ENCODE measurements around the gene EXD3. TPM values are rescaled to one million over a fixed set of nuclear protein-coding genes. Genes with fewer than 3 reads are reported as not detected.
A peak's percentile ranks its signal among the peaks of the same experiment; 100 is the strongest.

Gene EXD3
- total RNA-seq, 4 donors from 2014 or later, result 2.8 to 16.8 (median 9.1) TPM

GRCh38 chr9:137435980-137436760 is 13.2 kb upstream of the EXD3 start:
- WGBS, 2 donors, result 46 to 67% methylated on average over 3 to 6 of the region's 42 CpGs
- H3K4me1 ChIP-seq, result peaks cover 6 to 27% (median 8%) of the 10 kb centered on the region in 3 donors
- H3K27me3 ChIP-seq, result peaks cover 0 to 58% (median 0%) of the 10 kb centered on the region in 4 donors
- DNase-seq, result no peak
- no peak overlapping the region for H3K27ac ChIP-seq
- TF ChIP-seq CTCF (IDR thresholded peaks at IDR 0.05) (no peak), POLR2A (IDR thresholded peaks at IDR 0.05) (no peak)
- H3K9me3 ChIP-seq, result no peaks in the 10 kb centered on the region
- H3K36me3 ChIP-seq, result no peaks in the 10 kb centered on the region
- peak overlapping the region in 1 of 4 donors; percentile 14 for H3K4me3 ChIP-seq
- intact Hi-C loops (cut with DNase I), result loop anchor here (10.0 kb wide), 1 partner anchor 141 kb away; no protein-coding TSS in a partner anchor

GRCh38 chr9:137435381-137435891 is 12.5 kb upstream of the EXD3 start:
- Histone ChIP-seq H3K9me3 (no peaks in the 10 kb centered on the region), H3K4me1 (peaks cover 6 to 27% (median 7%) of the 10 kb centered on the region in 3 donors), H3K36me3 (no peaks in the 10 kb centered on the region), H3K27me3 (peaks cover 0 to 62% (median 0%) of the 10 kb centered on the region in 4 donors), H3K4me3 (no peak overlapping the region), H3K27ac (no peak overlapping the region)
- WGBS, 2 donors, result 67 to 70% methylated on average over 1 to 7 of the region's 20 CpGs
- intact Hi-C loops (cut with DNase I), result loop anchor here (10.0 kb wide), 1 partner anchor 141 kb away; no protein-coding TSS in a partner anchor
- no peak for TF ChIP-seq CTCF (IDR thresholded peaks at IDR 0.05)
- no peak for DNase-seq

GRCh38 chr9:137434498-137435380 is 11.8 kb upstream of the EXD3 start:
- Histone ChIP-seq H3K36me3 (no peaks in the 10 kb centered on the region), H3K9me3 (no peaks in the 10 kb centered on the region), H3K4me3 (no peak overlapping the region), H3K4me1 (peaks cover 6 to 32% (median 7%) of the 10 kb centered on the region in 3 donors), H3K27me3 (peaks cover 0 to 63% (median 0%) of the 10 kb centered on the region in 4 donors), H3K27ac (no peak overlapping the region)
- TF ChIP-seq CTCF (IDR thresholded peaks at IDR 0.05), result no peak
- TF ChIP-seq POLR2A (IDR thresholded peaks at IDR 0.05), result no peak
- DNase-seq, result no peak
- intact Hi-C loops (cut with DNase I), result loop anchor here (10.0 kb wide), 1 partner anchor 140 kb away; no protein-coding TSS in a partner anchor
- WGBS, 2 donors, result no CpG with 5 or more reads among the region's 43 CpGs

GRCh38 chr9:137433916-137434431 is 11.0 kb upstream of the EXD3 start:
- H3K27ac ChIP-seq, result no peak overlapping the region
- no peaks in the 10 kb centered on the region for H3K9me3 ChIP-seq
- H3K4me1 ChIP-seq, result peaks cover 6 to 32% (median 7%) of the 10 kb centered on the region in 3 donors
- peaks cover 0 to 55% (median 0%) of the 10 kb centered on the region in 4 donors for H3K27me3 ChIP-seq
- intact Hi-C loops (cut with DNase I), result loop anchor here (10.0 kb wide), 1 partner anchor 139 kb away; no protein-coding TSS in a partner anchor
- no peak overlapping the region for H3K4me3 ChIP-seq
- DNase-seq, result no peak
- no CpG with 5 or more reads among the region's 26 CpGs for WGBS, 2 donors
- H3K36me3 ChIP-seq, result no peaks in the 10 kb centered on the region
- TF ChIP-seq POLR2A (IDR thresholded peaks at IDR 0.05), result no peak

GRCh38 chr9:137433349-137433915 is 10.5 kb upstream of the EXD3 start:
- intact Hi-C loops (cut with DNase I), result loop anchor here (10.0 kb wide), 1 partner anchor 139 kb away; no protein-coding TSS in a partner anchor
- no CpG with 5 or more reads among the region's 19 CpGs for WGBS, 2 donors
- no peaks in the 10 kb centered on the region for H3K9me3 ChIP-seq
- TF ChIP-seq POLR2A (IDR thresholded peaks at IDR 0.05) (no peak), CTCF (IDR thresholded peaks at IDR 0.05) (no peak)
- H3K4me3 ChIP-seq, result no peak overlapping the region
- DNase-seq, result no peak
- peaks cover 0 to 50% (median 0%) of the 10 kb centered on the region in 4 donors for H3K27me3 ChIP-seq
- H3K36me3 ChIP-seq, result no peaks in the 10 kb centered on the region
- peaks cover 6 to 32% (median 7%) of the 10 kb centered on the region in 3 donors for H3K4me1 ChIP-seq
- no peak overlapping the region for H3K27ac ChIP-seq
